ENCODE data around the gene GPR26. TPM values are rescaled to one million over a fixed set of nuclear protein-coding genes. Genes with fewer than 3 reads are reported as not detected.
"Not testable (repeated sequence)": the region's sequence is repeated elsewhere in the genome, so short reads cannot be mapped to it uniquely, and the experiment has no call there.

Gene GPR26
- total and polyA plus RNA-seq, 4 donors, result not detected

- Histone ChIP-seq H3K4me3 (ENCODE audit: low read length in 2 of 2) (no peak overlapping the region), H3K9me3 (ENCODE audit: control insufficient read depth, low read length) (no peaks in the 10 kb centered on the region), H3K27me3 (ENCODE audit: control insufficient read depth in 1 of 2, insufficient read depth in 2 of 2, low read length in 1 of 2) (no peaks in the 10 kb centered on the region), H3K4me1 (ENCODE audit: control insufficient read depth in 1 of 2, insufficient read depth in 2 of 2, low read length in 2 of 2) (no peaks in the 10 kb centered on the region), H3K36me3 (ENCODE audit: control insufficient read depth in 1 of 2, insufficient read depth in 2 of 2, low read length in 1 of 2) (no peaks in the 10 kb centered on the region), H3K27ac (ENCODE audit: low read depth in 1 of 2, low read length in 2 of 2) (no peak overlapping the region)
- intact Hi-C loops (cut with DNase I), result no loop called here
- no peak for DNase-seq
- no peak for ATAC-seq (ENCODE audit: low FRiP score)
- WGBS, 2 donors, result 32 to 46% methylated on average over 2 of the region's 2 CpGs
Observed at GRCh38 chr10:123726836-123727235, 60.7 kb downstream of the GPR26 start.

GRCh38 chr10:123729523-123729922 lies 63.4 kb downstream of the GPR26 start:
- intact Hi-C loops (cut with DNase I), result no loop called here
- 81 to 90% methylated on average over 6 of the region's 6 CpGs for WGBS, 2 donors
- no peaks in the 10 kb centered on the region for H3K27me3 ChIP-seq (ENCODE audit: control insufficient read depth in 1 of 2, insufficient read depth in 2 of 2, low read length in 1 of 2)

GRCh38 chr10:123736917-123737316 lies 70.8 kb downstream of the GPR26 start:
- not testable (repeated sequence) for H3K4me3 ChIP-seq (ENCODE audit: low read length in 2 of 2); ATAC-seq (ENCODE audit: low FRiP score)

More at GRCh38 chr10:123729523-123729922, 63.4 kb downstream of the GPR26 start:
- no peaks in the 10 kb centered on the region for H3K36me3 ChIP-seq (ENCODE audit: control insufficient read depth in 1 of 2, insufficient read depth in 2 of 2, low read length in 1 of 2)
- no peak overlapping the region for H3K4me3 ChIP-seq (ENCODE audit: low read length in 2 of 2)
- no peaks in the 10 kb centered on the region for H3K4me1 ChIP-seq (ENCODE audit: control insufficient read depth in 1 of 2, insufficient read depth in 2 of 2, low read length in 2 of 2)
- no peaks in the 10 kb centered on the region for H3K9me3 ChIP-seq (ENCODE audit: control insufficient read depth, low read length)
- ATAC-seq (ENCODE audit: low FRiP score) (no peak), DNase-seq (no peak)
- H3K27ac ChIP-seq (ENCODE audit: low read depth in 1 of 2, low read length in 2 of 2), result no peak overlapping the region

GRCh38 chr10:123741146-123741545 lies 75.0 kb downstream of the GPR26 start:
- no peak overlapping the region for H3K27ac ChIP-seq (ENCODE audit: low read depth in 1 of 2, low read length in 2 of 2)
- H3K36me3 ChIP-seq (ENCODE audit: control insufficient read depth in 1 of 2, insufficient read depth in 2 of 2, low read length in 1 of 2), result peaks cover 0 to 3% of the 10 kb centered on the region in 2 donors
- DNase-seq (no peak), ATAC-seq (ENCODE audit: low FRiP score) (no peak)
- WGBS, 2 donors, result 74 to 76% methylated on average over 7 of the region's 7 CpGs
- H3K9me3 ChIP-seq (ENCODE audit: control insufficient read depth, low read length), result no peaks in the 10 kb centered on the region
- H3K4me3 ChIP-seq (ENCODE audit: low read length in 2 of 2), result no peak overlapping the region
- intact Hi-C loops (cut with DNase I), result no loop called here
- no peaks in the 10 kb centered on the region for H3K4me1 ChIP-seq (ENCODE audit: control insufficient read depth in 1 of 2, insufficient read depth in 2 of 2, low read length in 2 of 2)
- H3K27me3 ChIP-seq (ENCODE audit: control insufficient read depth in 1 of 2, insufficient read depth in 2 of 2, low read length in 1 of 2), result no peaks in the 10 kb centered on the region

More at GRCh38 chr10:123736917-123737316, 70.8 kb downstream of the GPR26 start:
- H3K27me3 ChIP-seq (ENCODE audit: control insufficient read depth in 1 of 2, insufficient read depth in 2 of 2, low read length in 1 of 2); DNase-seq; H3K9me3 ChIP-seq (ENCODE audit: control insufficient read depth, low read length); H3K4me1 ChIP-seq (ENCODE audit: control insufficient read depth in 1 of 2, insufficient read depth in 2 of 2, low read length in 2 of 2); H3K27ac ChIP-seq (ENCODE audit: low read depth in 1 of 2, low read length in 2 of 2); intact Hi-C loops (cut with DNase I); H3K36me3 ChIP-seq (ENCODE audit: control insufficient read depth in 1 of 2, insufficient read depth in 2 of 2, low read length in 1 of 2): not testable (repeated sequence)
- WGBS, 2 donors, result 91 to 92% methylated on average over 4 of the region's 4 CpGs

GRCh38 chr10:123741711-123742110 lies 75.6 kb downstream of the GPR26 start:
- WGBS, 2 donors, result 87 to 90% methylated on average over 5 of the region's 5 CpGs
- DNase-seq (no peak), ATAC-seq (ENCODE audit: low FRiP score) (no peak)
- intact Hi-C loops (cut with DNase I), result no loop called here
- Histone ChIP-seq H3K27me3 (ENCODE audit: control insufficient read depth in 1 of 2, insufficient read depth in 2 of 2, low read length in 1 of 2) (no peaks in the 10 kb centered on the region), H3K4me1 (ENCODE audit: control insufficient read depth in 1 of 2, insufficient read depth in 2 of 2, low read length in 2 of 2) (no peaks in the 10 kb centered on the region), H3K36me3 (ENCODE audit: control insufficient read depth in 1 of 2, insufficient read depth in 2 of 2, low read length in 1 of 2) (peaks cover 0 to 3% of the 10 kb centered on the region in 2 donors), H3K27ac (ENCODE audit: low read depth in 1 of 2, low read length in 2 of 2) (no peak overlapping the region), H3K4me3 (ENCODE audit: low read length in 2 of 2) (no peak overlapping the region), H3K9me3 (ENCODE audit: control insufficient read depth, low read length) (no peaks in the 10 kb centered on the region)

GRCh38 chr10:123742751-123743440 lies 76.7 kb downstream of the GPR26 start:
- DNase-seq, result no peak
- no peaks in the 10 kb centered on the region for H3K27me3 ChIP-seq (ENCODE audit: control insufficient read depth in 1 of 2, insufficient read depth in 2 of 2, low read length in 1 of 2)
- intact Hi-C loops (cut with DNase I), result no loop called here
- no peaks in the 10 kb centered on the region for H3K4me1 ChIP-seq (ENCODE audit: control insufficient read depth in 1 of 2, insufficient read depth in 2 of 2, low read length in 2 of 2)
- WGBS, 2 donors, result 72 to 84% methylated on average over 10 of the region's 10 CpGs
- H3K9me3 ChIP-seq (ENCODE audit: control insufficient read depth, low read length), result no peaks in the 10 kb centered on the region
- no peak for ATAC-seq (ENCODE audit: low FRiP score)
- H3K27ac ChIP-seq (ENCODE audit: low read depth in 1 of 2, low read length in 2 of 2), result no peak overlapping the region
- H3K36me3 ChIP-seq (ENCODE audit: control insufficient read depth in 1 of 2, insufficient read depth in 2 of 2, low read length in 1 of 2), result peaks cover 0 to 3% of the 10 kb centered on the region in 2 donors
- H3K4me3 ChIP-seq (ENCODE audit: low read length in 2 of 2), result no peak overlapping the region

- H3K27ac ChIP-seq (ENCODE audit: low read depth in 1 of 2, low read length in 2 of 2), result no peak overlapping the region
- H3K27me3 ChIP-seq (ENCODE audit: control insufficient read depth in 1 of 2, insufficient read depth in 2 of 2, low read length in 1 of 2), result no peaks in the 10 kb centered on the region
- no peaks in the 10 kb centered on the region for H3K4me1 ChIP-seq (ENCODE audit: control insufficient read depth in 1 of 2, insufficient read depth in 2 of 2, low read length in 2 of 2)
- intact Hi-C loops (cut with DNase I), result no loop called here
- ATAC-seq (ENCODE audit: low FRiP score), result no peak
- no peak for DNase-seq
- H3K36me3 ChIP-seq (ENCODE audit: control insufficient read depth in 1 of 2, insufficient read depth in 2 of 2, low read length in 1 of 2), result peaks cover 0 to 3% of the 10 kb centered on the region in 2 donors
- WGBS, 2 donors, result 53 to 55% methylated on average over 13 of the region's 13 CpGs
- H3K9me3 ChIP-seq (ENCODE audit: control insufficient read depth, low read length), result no peaks in the 10 kb centered on the region
- no peak overlapping the region for H3K4me3 ChIP-seq (ENCODE audit: low read length in 2 of 2)
Observed at GRCh38 chr10:123743441-123744223, 77.5 kb downstream of the GPR26 start.

- Histone ChIP-seq H3K27ac (ENCODE audit: low read depth in 1 of 2, low read length in 2 of 2) (no peak overlapping the region), H3K9me3 (ENCODE audit: control insufficient read depth, low read length) (no peaks in the 10 kb centered on the region), H3K4me1 (ENCODE audit: control insufficient read depth in 1 of 2, insufficient read depth in 2 of 2, low read length in 2 of 2) (no peaks in the 10 kb centered on the region), H3K27me3 (ENCODE audit: control insufficient read depth in 1 of 2, insufficient read depth in 2 of 2, low read length in 1 of 2) (no peaks in the 10 kb centered on the region), H3K36me3 (ENCODE audit: control insufficient read depth in 1 of 2, insufficient read depth in 2 of 2, low read length in 1 of 2) (peaks cover 0 to 3% of the 10 kb centered on the region in 2 donors), H3K4me3 (ENCODE audit: low read length in 2 of 2) (no peak overlapping the region)
- 73% methylated on average over 6 of the region's 6 CpGs for WGBS, 2 donors
- ATAC-seq (ENCODE audit: low FRiP score) (no peak), DNase-seq (no peak)
- intact Hi-C loops (cut with DNase I), result no loop called here
Observed at GRCh38 chr10:123744224-123744536, 78.0 kb downstream of the GPR26 start.
